Suprapubic skin (tissue), 4 donors: ENCODE data around the gene PABPN1L.

Source experiments
- CTCF ChIP-seq, 2 donors: fragments of 200-600 bp in 1 of 2; fragments of 450-650 bp in 1 of 2; sonication (generic) in 1 of 2; IDR thresholded peaks; one replicate each; pipeline ENCODE4 v1.5.1; 2016 to 2019; ENCODE audit warnings: antibody characterized with exemption in 2 of 2, mild to moderate bottlenecking in 1 of 2, moderate library complexity in 1 of 2
- POLR2A ChIP-seq, 2 donors: fragments of 450-650 bp; IDR thresholded peaks; one replicate each; pipeline ENCODE4 v1.6.1; 2017; ENCODE audit warnings: antibody characterized with exemption in 2 of 2, mild to moderate bottlenecking in 2 of 2, moderate library complexity in 2 of 2
- POLR2AphosphoS5 ChIP-seq, 3 donors: sonication (generic); formaldehyde crosslinking; IDR thresholded peaks; one replicate each; pipeline ENCODE4 v1.6.1; 2017; ENCODE audit warnings: antibody characterized with exemption in 3 of 3

DNA sequence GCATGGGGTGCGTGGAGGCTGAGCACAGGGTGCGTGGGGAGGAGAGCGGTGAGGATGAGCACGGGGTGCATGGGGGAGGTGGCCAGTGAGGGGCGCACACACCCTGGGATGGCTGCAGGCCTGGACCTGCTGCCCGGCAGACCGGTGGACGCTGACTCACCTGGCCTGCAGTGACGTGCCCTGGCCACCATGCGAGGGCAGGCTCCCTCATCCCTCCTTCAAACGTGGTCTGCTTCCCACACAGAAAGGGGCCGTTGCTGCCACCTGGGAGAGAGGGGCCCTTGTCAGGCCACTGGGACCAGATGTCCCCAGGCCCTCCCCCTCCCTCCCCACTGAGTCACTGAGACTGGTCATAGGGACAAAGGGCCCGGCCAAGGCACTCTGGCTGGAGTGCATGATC, 34.6 kb downstream of the PABPN1L start:
- TF ChIP-seq POLR2AphosphoS5 (IDR thresholded peaks at IDR 0.05) (no peak), CTCF (IDR thresholded peaks at IDR 0.05) (no peak), POLR2A (IDR thresholded peaks at IDR 0.05) (no peak)
